Measurements from ENCODE around the gene B3GALNT2. TPM values are rescaled to one million over a fixed set of nuclear protein-coding genes. Genes with fewer than 3 reads are reported as not detected.
A peak's percentile ranks its signal among the peaks of the same experiment; 100 is the strongest.

Gene B3GALNT2
- total and polyA plus RNA-seq, 2 of the 4 experiments (the other 2 are of a cell fraction): 11.0 to 32.8 TPM

GRCh38 chr1:235407419-235407818, 96.8 kb downstream of the B3GALNT2 start:
- Histone ChIP-seq H3K4me3 (ENCODE audit: insufficient read depth, low read depth, low read length) (no peak overlapping the region), H3K18ac (ENCODE audit: low read depth, low read length) (no peak overlapping the region), H2BK5ac (ENCODE audit: low read depth, low read length, poor library complexity, severe bottlenecking) (no peak overlapping the region), H4K20me1 (ENCODE audit: insufficient read depth, low read length) (peaks cover 6% of the 10 kb centered on the region; the same call in 1 of the 2 replicates), H3K56ac (ENCODE audit: extremely low read depth, insufficient read depth, low read length) (no peak overlapping the region), H2BK120ac (ENCODE audit: low read depth, low read length) (no peak overlapping the region), H3K14ac (replicated peaks; ENCODE audit: low read depth, low read length) (no peak overlapping the region), H3K9ac (ENCODE audit: low read depth, low read length) (no peak overlapping the region), H2BK15ac (ENCODE audit: low read depth, low read length) (no peak overlapping the region), H4K5ac (ENCODE audit: low read depth, low read length) (no peak overlapping the region), H3K27ac (ENCODE audit: insufficient read depth, low read length) (no peak overlapping the region), H3K9me3 (ENCODE audit: control insufficient read depth, insufficient read depth, low read length) (no peaks in the 10 kb centered on the region), H3K4ac (ENCODE audit: low read depth, low read length) (no peak overlapping the region), H4K8ac (ENCODE audit: low read depth in 2 of 2, low read length in 2 of 2) (no peak overlapping the region), H3K79me1 (ENCODE audit: low read depth in 1 of 2, low read length in 2 of 2) (peaks cover 9 to 51% of the 10 kb centered on the region in 2 experiments), H3K9me1 (ENCODE audit: insufficient read depth, low read length) (peaks cover 3% of the 10 kb centered on the region; the same call in 1 of the 2 replicates), H2BK20ac (ENCODE audit: low read depth, low read length) (no peak overlapping the region), H3K27me3 (ENCODE audit: control insufficient read depth, insufficient read depth, low read length) (no peaks in the 10 kb centered on the region), H3K4me1 (ENCODE audit: control insufficient read depth, insufficient read depth, low read length) (peaks cover 5% of the 10 kb centered on the region), H2AK9ac (replicated peaks; ENCODE audit: low read depth, low read length, poor library complexity) (no peak overlapping the region), H3K23ac (ENCODE audit: low read depth, low read length) (no peak overlapping the region), H3K36me3 (ENCODE audit: control insufficient read depth, insufficient read depth, low read length) (no peaks in the 10 kb centered on the region), H4K91ac (ENCODE audit: insufficient read depth, low read depth, low read length) (no peak overlapping the region), H2AFZ (replicated peaks; ENCODE audit: low read length, poor library complexity) (no peak overlapping the region), H3K4me2 (ENCODE audit: low read depth, low read length) (no peak overlapping the region), H2AK5ac (ENCODE audit: low read depth, low read length) (no peak overlapping the region)
- in situ Hi-C loops (cut with MboI; ENCODE audit: low sequenced_read_pairs): no loop called here
- ChIA-PET CTCF (interaction anchor here (0.6 to 2.3 kb wide), 2 partner anchors 9 to 765 kb away, joined by 3 to 8 read pairs; no protein-coding TSS in a partner anchor), POLR2A (ENCODE audit: unreplicated experiment) (no interaction called here)
- DNase-seq: no peak
- peak; percentile 28; the same call in 1 of the 2 replicates for ATAC-seq (ENCODE audit: low read depth)
- no peak for TF ChIP-seq FOS (IDR thresholded peaks at IDR 0.05; ENCODE audit: low read depth, low read length)
- no peak for TF ChIP-seq ELK1 (IDR thresholded peaks at IDR 0.05; ENCODE audit: borderline replicate concordance, low read depth, low read length)
- TF ChIP-seq USF2 (IDR thresholded peaks at IDR 0.05; ENCODE audit: low read depth, low read length): no peak
- no peak for TF ChIP-seq SMC3 (IDR thresholded peaks at IDR 0.05; ENCODE audit: low read depth, low read length)
- TF ChIP-seq CHD1 (IDR thresholded peaks at IDR 0.05; ENCODE audit: low read depth, low read length): no peak
- no CpG with 5 or more reads among the region's 5 CpGs for WGBS, 2 experiments (ENCODE audit: extremely low coverage in 2 of 2, insufficient read length in 1 of 2)
- intact Hi-C loops (cut with micrococcal nuclease): no loop called here
- dilution Hi-C loops (cut with HindIII; ENCODE audit: low sequenced_read_pairs, unreplicated experiment): no loop called here
- no TSS peak for BruUV-seq (replicated peaks)

Measured in IMR-90 (cell line).